ENCODE data around the gene ZNF236.
"Not testable (repeated sequence)": the region's sequence is repeated elsewhere in the genome, so short reads cannot be mapped to it uniquely, and the experiment has no call there.

ZNF236 gene

DNA sequence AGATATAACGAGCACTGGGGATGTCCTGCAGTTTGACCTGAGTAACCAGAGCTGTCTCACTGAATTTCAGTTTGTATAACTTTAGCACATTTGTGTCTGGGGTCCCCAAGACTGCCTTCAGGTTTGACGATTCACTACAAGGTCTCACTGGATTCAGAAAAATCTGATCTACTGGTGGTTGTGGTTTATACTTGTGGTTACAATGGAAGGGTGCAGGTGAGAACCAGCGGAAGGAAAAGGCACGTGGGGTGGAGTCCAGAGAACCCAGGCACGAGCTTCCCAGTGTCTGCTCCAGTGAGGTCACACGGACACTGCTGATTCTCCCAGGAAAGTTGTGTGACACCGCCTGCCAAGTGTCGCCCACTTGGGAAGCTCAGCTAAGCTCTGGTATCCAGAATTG is 126.0 kb downstream of the ZNF236 start:
- no peak for DNase-seq (ENCODE audit: low read depth)

DNA sequence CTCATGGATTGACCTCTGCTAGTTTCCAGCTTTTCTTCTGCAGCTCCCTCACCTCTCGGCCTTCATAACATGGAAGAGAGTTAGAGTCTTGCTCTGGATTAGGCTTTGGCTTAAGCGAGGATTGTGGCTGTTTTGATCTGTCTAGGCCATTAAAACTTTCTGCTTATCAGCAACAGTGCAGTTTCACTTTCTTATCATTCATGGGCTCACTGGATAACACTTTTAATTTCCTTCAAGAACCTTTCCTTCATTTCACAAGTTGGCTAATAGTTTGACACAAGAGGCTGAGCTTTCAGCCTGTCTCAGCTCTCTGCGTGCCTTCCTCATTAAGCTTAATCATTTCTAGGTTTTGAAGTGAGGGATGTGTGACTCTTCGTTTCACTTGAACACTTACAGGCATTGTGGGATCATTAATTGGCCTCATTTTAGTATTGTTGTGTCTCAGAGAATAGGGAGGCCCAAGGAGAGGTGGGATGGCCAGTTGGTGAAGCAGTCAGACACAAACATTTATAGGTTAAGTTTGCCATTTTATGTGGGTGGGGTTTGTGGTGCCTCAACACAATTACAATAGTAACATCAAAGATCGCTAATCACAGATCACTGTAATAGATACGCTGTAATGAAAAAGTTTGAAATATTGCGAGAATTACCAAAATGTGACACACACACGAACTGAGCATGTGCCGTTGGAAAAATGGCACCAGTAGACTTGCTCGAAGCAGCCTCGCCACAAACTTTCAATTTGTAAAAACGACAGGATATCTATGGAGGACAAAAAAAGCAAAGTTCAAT is 129.3 kb downstream of the ZNF236 start:
- DNase-seq (ENCODE audit: low read depth): no peak

DNA sequence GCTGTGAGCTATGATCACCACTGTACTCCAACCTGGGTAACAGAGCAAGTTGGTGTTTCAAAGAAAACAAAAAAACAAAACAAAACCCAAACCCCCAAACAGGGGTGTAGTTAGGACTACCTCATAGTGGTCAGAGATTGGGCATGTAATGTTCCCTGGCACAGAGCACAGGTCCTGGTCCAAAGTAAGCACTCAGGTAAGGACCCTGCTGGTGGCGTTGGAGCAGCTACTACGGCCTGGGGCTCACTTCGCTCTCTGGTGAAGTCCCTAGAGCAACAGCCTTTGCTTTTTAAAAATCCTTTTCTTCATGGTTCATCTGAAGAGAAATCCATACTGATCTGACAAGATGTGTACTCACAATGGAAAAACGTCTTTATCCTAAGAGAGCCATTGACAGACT is 130.4 kb downstream of the ZNF236 start:
- no peak for DNase-seq (ENCODE audit: low read depth)

DNA sequence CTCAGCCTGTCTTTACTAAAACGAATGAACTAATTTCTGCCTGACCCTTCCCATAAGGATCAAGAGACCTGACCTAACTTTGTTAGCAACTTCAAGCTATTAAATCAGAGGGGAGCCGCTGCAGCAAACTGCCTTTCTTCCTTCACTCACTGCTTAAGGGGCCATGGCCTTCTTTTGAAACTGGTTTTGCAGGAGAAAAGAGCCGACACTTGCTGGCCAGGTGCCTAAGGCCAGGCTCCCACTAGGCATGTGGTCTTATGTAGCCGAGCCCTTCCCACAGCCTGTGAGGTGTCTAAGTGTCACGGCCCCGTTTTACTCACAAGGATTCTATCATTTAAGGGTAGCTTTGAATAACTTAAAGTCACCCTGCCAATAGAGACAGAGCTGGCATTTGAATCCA is 130.8 kb downstream of the ZNF236 start:
- DNase-seq (ENCODE audit: low read depth): no peak

DNA sequence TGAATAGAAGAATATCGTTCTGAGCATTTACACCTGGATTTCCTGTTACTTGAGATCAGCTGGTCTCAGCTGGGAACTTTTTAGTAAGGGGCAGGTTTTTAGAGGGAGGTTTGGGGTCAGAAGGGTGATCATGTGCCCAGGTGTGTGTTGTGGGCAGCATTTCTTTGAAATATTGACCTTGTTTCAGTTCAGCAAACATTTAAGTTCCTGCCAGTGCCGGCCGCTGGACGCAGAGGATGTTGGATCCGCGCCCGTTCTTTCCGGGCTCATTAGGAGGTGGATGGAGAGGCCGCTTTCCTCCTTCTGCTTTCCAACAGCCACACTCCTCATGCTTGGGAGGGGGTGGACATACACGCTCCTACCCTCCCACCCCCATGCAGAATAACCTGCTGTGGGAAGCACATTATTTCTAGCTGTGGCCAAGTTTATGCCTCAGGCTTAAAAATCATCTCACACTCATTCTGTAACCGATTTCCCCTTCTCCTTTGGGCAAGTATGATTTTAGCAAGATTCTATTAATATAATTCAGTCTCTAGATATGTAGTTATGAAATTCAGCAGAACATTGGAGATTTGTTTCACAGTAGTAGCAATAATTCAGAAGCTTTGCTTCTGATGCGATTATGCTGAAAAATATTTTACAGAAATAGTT is 131.4 kb downstream of the ZNF236 start:
- no peak for DNase-seq (ENCODE audit: low read depth)

DNA sequence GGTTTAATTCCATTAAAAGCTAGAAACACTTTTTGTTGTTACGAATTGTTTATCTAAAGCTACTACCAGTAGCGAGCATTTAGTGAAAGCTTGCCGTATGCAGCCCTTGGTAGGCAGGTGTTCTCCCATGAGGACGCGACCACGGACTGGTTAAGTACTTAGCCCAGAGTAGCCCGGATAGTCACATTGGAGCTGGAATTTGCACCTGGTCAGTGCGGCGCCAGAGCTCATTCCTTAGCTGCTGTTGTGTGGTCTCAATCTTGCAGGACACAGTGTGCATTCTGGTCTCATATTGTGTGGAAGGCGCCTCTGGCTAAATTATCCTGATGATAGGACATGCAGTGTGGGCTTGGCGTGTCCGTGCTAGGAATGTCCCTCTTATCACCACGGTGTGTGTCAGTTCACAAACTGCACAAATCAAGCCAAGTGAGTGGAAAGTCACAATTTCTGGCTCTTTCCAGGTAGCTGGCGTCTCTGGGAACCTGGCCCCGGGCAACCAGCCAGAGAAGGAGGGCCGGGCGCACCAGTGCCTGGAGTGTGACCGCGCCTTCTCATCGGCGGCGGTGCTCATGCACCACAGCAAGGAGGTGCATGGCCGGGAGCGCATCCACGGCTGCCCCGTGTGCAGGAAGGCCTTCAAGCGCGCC is 133.3 kb downstream of the ZNF236 start:
- no peak for DNase-seq (ENCODE audit: low read depth)

DNA sequence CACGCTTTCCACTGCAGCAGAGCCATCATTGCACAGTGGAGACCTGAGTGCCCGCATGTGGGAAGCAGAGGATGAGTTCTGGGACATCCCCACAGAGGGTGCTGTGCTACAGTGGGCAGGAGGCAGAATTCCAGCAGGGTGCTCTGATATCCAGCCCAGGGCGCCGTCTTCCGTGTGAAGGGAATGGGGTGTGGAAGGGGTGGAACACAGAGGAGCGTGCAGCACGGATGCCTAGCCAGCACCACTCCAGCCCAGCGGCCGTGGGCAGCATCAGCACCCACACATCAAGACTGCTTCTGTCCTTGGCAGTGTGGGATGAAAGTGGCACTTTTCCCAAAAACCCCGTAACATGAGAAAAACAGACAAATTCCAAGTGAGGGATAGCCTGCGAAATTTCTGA is 134.3 kb downstream of the ZNF236 start:
- no peak for DNase-seq (ENCODE audit: low read depth)

DNA sequence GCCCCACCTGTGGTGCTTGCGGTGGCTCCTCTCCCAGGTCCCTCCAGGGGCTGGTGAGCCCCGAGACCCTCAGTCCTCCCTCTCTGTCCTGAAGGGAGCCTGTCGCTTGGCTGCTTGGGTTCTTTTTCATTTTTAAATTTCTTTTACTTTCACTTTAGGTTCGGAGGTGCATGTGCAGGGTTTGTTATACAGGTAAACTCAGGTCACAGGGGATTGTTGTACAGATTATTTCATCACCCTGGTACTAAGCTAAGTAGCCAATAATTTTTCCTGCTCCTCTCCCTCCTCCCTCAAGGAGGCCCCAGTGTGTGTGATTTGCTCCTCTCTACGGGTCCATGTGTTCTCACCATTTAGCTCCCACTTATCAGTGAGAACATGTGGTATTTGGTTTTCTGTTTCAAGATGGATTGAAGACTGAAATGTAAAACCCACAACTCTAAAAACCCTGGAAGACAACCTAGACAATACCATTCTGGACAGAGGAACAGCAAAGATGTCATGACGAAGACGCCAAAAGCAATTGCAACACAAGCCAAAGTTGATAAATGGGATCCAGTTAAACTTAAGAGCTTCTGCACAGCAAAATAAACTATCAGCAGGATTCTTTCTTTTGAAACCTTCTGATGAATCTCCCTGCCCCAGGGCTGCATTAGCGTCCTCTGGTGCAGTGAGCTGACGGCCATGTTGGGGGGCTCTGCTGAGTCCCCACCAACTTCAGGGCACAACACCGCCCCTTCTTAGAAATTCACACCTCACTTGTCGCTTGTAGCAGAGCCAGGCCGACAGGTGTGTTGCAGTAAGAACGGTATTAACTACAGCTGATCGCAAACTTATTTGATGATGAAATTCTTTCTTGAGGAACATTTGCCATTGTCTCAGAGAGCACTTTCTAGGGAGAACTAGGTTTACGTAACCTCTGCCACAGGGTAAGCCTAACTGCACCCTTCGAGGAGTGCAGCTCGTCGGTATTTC is 135.3 kb downstream of the ZNF236 start:
- DNase-seq (ENCODE audit: low read depth): no peak

DNA sequence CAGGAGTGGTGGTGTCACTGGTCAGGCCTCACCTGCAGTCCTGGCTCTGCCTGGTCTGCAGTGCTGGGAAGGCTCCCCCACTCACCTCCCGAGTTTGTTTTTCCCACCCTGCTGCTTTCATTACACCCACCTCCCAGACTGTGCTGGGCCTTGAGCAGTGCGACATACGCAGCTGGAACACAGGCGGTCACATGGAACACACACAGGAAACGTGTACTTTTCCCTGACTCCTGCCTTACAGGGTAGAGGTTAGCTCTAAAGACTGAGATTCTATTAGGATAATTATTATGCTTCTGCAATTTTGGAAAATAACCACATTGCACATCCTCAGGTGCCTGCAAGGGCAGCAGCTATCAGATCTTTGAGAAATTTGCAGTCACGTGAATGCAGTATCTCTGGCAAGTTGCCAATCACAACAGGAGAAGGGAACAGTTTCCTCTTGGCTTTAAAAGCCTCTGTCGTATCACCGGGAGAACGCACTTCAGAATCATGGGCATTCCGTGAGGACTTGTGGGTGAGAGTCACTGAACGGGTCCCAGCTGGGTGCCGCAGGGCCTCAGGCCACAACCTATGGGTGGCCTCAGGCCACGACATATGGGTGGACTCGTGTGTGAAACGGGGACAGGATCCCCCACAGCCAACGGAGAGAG is 136.5 kb downstream of the ZNF236 start:
- peak; percentile 8 for DNase-seq (ENCODE audit: low read depth)

DNA sequence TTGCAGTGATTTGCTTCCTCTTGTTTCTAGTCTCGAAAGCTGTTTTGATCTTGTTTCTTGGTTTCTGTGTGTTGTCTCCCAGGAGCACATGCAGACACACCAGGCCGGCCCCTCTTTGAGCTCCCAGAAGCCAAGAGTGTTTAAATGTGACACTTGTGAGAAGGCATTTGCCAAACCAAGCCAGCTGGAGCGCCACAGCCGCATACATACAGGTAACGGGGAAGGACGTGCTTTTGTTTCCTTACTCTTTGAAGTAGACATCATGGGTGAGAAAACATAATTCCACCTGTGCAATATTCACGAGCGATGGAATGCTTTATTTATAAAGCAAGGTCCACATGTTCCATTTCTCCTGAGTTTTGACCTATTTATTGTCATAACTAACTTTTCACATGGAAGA is 137.2 kb downstream of the ZNF236 start:
- no peak for DNase-seq (ENCODE audit: low read depth)

DNA sequence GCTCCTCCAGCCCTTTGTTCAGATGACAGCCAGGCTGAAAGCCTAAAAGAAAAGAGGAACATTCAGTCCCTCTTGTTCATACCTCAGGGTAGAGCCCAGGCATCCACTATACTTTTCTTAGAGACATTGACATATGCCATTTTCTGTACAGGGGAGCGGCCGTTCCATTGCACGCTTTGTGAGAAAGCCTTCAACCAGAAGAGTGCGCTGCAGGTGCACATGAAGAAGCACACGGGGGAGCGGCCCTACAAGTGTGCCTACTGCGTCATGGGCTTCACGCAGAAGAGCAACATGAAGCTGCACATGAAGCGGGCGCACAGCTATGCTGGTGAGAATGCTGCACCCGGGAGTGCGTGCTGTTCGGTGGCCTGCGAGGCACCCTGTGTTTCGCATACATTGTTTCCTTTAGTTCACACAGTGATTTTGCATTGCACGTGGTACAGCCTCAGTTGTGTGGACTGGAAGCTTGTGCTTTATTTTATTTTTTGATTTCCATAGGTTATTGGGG is 138.2 kb downstream of the ZNF236 start:
- no peak for DNase-seq (ENCODE audit: low read depth)

DNA sequence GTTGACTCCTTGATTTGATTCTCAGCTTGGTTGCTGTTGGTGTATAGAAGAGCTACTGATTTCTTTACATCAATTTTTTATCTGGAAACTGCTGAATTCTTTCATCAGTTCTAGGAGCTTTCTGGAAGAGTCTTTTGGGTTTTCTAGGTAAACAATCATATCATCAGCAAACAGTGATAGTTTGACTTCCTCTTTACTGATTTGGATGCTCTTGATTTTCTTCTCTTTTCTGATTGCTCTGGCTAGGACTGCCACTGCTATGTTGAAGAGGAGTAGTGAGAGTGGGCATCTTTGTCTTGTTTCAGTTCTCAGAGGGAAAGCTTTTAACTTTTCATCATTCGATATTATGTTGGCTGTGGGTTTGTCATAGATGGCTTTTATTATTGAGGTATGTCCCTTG is 140.5 kb downstream of the ZNF236 start:
- no peak for DNase-seq (ENCODE audit: low read depth)

DNA sequence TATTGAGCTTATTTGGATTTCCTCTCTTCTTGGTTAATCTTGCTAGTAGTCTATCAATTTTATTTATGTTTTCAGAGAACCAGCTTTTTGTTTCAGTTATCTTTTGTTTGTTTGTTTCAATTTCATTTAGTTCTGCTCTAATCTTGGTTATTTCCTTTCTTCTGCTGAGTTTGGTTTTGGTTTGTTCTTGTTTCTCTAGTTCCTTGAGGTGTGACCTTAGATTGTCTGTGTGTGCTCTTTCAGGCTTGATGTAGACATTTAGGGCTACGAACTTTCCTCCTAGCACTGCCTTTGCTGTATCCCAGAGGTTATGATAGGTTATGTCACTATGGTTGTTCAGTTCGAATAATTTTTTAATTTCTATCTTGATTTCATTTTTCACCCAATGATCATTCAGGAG is 141.6 kb downstream of the ZNF236 start:
- DNase-seq (ENCODE audit: low read depth): no peak

DNA sequence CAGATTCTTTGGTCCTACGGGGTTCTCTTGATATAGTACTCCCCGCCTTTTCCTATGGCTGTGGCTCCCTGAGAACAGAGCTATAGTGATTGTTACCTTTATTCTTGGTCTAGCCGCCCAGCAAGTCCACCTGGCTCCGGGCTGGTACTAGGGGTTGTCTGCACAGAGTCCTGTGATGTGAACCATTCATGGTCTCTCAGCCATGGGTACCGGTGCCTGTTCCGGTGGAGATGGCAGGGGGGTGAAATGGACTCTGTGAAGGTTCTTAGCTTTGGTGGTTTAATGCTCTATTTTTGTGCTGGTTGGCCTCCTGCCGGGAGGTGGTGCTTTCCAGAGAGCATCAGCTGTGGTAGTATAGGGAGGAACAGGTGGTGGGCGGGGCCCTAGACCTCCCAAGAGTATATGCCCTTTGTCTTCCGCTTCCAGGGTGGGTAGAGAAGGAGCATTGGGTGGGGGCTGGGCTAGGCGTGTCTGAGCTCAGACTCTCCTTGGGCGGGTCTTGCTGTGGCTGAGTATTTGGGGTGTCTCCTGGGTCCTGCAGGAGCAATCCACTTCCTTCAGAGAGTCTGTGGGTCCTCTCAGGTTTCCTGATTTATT is 143.3 kb downstream of the ZNF236 start:
- DNase-seq (ENCODE audit: low read depth): not testable (repeated sequence)

DNA sequence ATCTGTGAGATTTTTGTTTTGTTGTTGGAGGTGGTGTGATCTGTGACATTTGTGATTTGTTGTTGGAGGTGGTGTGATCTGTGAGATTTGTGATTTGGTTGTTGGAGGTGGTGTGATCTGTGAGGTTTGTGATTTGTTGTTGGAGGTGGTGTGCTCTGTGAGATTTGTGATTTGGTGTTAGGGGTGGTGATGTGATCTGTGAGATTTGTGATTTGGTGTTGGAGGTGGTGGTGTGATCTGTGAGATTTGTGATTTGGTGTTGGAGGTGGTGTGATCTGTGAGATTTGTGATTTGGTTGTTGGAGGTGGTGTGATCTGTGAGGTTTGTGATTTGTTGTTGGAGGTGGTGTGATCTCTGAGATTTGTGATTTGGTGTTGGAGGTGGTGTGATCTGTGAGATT is 144.9 kb downstream of the ZNF236 start:
- not testable (repeated sequence) for DNase-seq (ENCODE audit: low read depth)

DNA sequence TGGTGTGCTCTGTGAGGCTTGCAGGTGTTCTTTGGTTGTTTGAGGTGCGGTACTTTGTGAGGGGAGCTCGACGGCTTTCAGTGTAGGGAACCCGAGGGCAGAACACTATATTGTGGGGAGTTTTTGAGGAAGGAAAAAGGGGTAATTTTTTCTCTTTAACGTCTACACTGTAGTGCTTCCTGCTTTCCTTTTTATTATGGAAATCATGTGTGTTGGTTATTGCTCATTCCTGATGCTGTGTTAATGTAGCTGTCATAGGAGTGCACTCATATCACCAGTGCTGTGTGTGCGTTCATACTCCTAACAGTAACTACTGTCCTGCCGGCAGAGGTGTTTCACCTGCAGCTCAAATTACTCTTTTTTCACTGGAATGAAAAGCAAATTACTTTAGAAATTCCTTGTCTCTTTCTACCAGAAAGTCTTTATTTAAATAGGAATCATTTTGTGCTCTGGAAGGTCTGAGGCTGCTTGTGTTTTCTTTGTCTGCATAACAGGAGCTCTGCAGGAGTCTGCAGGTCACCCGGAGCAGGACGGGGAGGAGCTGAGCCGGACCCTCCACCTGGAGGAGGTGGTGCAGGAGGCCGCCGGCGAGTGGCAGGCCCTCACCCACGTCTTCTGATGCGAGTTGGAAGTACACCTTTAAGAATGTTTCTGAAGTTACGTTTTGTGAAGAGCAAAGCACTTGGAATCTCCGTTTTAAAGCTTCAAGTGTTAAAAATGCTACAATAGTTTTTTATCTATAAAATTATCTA is 145.5 kb downstream of the ZNF236 start:
- DNase-seq (ENCODE audit: low read depth): no peak

DNA sequence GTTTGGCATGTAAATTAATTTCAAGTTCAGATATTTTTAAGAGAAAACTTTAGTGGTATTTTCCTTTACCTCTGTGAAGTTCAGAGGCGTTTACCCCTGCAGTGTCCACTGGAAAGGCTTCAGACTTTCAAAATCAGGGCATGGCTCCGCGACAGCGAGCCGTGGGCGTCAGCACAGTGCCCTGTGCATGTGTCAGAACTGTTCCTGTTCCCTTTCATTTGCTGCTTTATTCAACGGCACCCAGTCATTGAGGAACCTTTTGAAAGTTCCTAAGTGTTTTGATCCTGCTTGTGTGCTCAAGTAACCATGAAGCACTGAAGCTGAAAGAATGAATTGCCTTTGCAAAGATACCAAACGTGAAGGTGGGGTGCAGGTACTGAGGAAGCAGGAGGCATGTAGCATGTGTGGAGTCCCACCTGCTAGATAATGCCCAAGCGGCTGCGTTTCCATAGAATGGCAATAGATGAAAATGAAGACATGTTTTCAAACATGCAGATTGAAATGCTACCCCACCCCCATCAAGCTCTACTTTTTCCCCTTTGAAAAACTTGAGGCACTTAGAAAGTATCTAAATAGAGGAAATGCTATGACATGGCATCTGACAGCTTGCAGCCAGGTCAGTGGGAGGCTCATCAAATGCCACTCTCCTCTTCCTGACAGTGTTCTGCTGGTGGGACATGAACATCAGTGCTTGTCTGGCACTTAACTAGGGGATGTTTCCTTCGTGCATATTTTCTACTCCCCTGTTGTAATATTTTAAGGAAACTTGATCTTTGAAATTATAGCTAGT is 148.6 kb downstream of the ZNF236 start:
- DNase-seq (ENCODE audit: low read depth): no peak

DNA sequence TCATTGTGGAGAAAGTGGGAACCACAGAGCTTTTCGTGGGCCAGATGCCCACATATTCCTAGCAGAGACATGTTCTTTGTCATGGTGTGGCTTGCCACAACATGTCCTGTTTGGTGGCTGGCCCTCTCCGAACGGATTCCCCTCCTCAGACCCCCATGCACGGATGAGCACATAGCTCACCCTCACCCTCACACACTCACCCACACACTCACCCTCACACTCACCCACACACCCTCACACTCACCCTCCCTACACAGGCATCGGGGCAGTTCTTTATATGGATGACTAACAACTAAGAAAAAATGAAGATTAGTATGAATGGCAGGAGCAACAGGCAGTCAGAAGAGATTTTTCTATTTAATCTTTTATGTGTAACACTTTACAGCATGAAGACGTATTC is 149.9 kb downstream of the ZNF236 start:
- no peak for DNase-seq (ENCODE audit: low read depth)

DNA sequence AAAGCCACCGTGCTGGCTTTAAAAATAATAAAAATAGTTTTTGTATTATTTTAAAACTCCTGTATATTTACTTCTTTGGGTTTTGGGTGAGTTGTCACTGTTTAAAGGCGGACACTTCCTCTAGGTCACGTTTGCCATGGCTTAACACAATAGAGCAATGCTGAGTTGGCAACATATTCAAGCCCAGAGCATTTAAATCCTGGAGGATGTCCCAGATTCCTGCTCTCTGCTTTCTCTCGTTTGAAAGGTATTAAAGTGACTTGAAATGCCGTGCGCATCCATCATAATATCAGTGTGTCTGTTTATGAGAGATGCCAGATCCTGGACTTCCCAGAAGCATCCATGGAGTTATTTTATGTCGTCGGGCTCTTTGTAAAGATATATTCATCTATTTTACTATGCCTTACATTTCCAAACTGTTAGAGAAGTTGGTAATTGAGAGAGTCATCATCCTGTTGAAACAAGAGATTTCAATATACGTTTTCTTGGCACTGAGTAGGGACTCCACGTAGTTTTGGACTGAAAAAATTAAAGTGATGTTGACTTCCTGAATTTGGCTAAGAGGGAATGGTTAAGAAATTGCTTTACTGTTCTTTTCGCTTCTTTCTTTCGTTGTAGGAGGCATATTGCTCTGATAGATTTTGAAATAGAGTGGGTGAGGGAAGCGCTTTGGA is 150.6 kb downstream of the ZNF236 start:
- DNase-seq (ENCODE audit: low read depth): no peak
